ENCODE measurements around the gene TDRD7. TPM values are rescaled to one million over a fixed set of nuclear protein-coding genes. Genes with fewer than 3 reads are reported as not detected.

The TDRD7 gene
- total and polyA plus RNA-seq, 9 of the 15 experiments (the other 6 are each of a cell fraction or from before 2014, with no cell fraction given) = 2.2 to 7.7 (median 5.2) TPM

GRCh38 chr9:97406620-97407177, 5.2 kb upstream of the TDRD7 start:
- DNase-seq (ENCODE audit: extremely low read depth in 1 of 4, low spot score in 3 of 4) = no peak
- H3K9me3 ChIP-seq (replicated peaks; ENCODE audit: control insufficient read depth, insufficient read depth, low read depth, low read length) = peaks cover 10% of the 10 kb centered on the region
- H3K27ac ChIP-seq (ENCODE audit: extremely low read depth, low read depth, low read length) = no peak overlapping the region
- ATAC-seq = no peak
- H3K4me2 ChIP-seq (ENCODE audit: insufficient read depth, low read length) = no peak overlapping the region
- no peaks in the 10 kb centered on the region for H3K9me1 ChIP-seq (ENCODE audit: control insufficient read depth, insufficient read depth, low read length)
- intact Hi-C loops (cut with micrococcal nuclease) = no loop called here
- BruUV-seq (replicated peaks) = no TSS peak
- H3K79me2 ChIP-seq (ENCODE audit: control insufficient read depth, insufficient read depth, low read length) = no peaks in the 10 kb centered on the region
- no peaks in the 10 kb centered on the region; a peak in 1 of 5 replicates for H3K27me3 ChIP-seq (ENCODE audit: control insufficient read depth in 2 of 2, insufficient read depth in 2 of 2, low read length in 2 of 2)
- H2AFZ ChIP-seq (ENCODE audit: low read depth, low read length) = no peak overlapping the region
- H3K36me3 ChIP-seq (ENCODE audit: control insufficient read depth, insufficient read depth, low read length) = no peaks in the 10 kb centered on the region
- 0% methylated on average over 3 of the region's 3 CpGs for WGBS (ENCODE audit: insufficient coverage, low coverage, missing lambda C conversion rate)
- ChIA-PET CTCF (ENCODE audit: low intra/inter-chr PET ratio) (no interaction called here), POLR2A (interaction anchor here (0.6 kb wide), 2 partner anchors 257 to 1343 kb away, joined by 3 read pairs; no protein-coding TSS in a partner anchor)
- in situ Hi-C loops (cut with MboI) = no loop called here
- no peak overlapping the region for H3K4me3 ChIP-seq
- H4K20me1 ChIP-seq (replicated peaks; ENCODE audit: control insufficient read depth, insufficient read depth, low read length) = no peaks in the 10 kb centered on the region
- H3K4me1 ChIP-seq (replicated peaks in 1 of 2; ENCODE audit: control insufficient read depth in 2 of 2, insufficient read depth in 2 of 2, low read length in 2 of 2) = peaks cover 0 to 3% of the 10 kb centered on the region in 2 experiments; a peak in 1 of 5 replicates
- no peak overlapping the region for H3K9ac ChIP-seq (ENCODE audit: insufficient read depth in 1 of 2, low read depth in 2 of 2, low read length in 2 of 2)
- FAIRE-seq = no peak
- TF ChIP-seq ZNF316 (IDR thresholded peaks at IDR 0.05) = peak; percentile 56
- TF ChIP-seq MAFK (IDR thresholded peaks at IDR 0.05; ENCODE audit: low read length) = peak; percentile 12; the same call in 1 of the 2 replicates
- TF ChIP-seq MBD1 (CRISPR knock-in tag; IDR thresholded peaks at IDR 0.05) = no peak
- TF ChIP-seq TFAP4 (CRISPR knock-in tag; IDR thresholded peaks at IDR 0.05; ENCODE audit: borderline replicate concordance) = no peak
- no peak for TF ChIP-seq PREB (CRISPR knock-in tag; IDR thresholded peaks at IDR 0.05)
- TF ChIP-seq ERF (CRISPR knock-in tag; IDR thresholded peaks at IDR 0.05) = no peak
- TF ChIP-seq POLR2AphosphoS2 (IDR thresholded peaks at IDR 0.05; ENCODE audit: low read length) = no peak
- TF ChIP-seq C11orf30 (IDR thresholded peaks at IDR 0.05; ENCODE audit: low read depth) = peak; percentile 29; the same call in 1 of the 2 replicates
- no peak for TF ChIP-seq ZNF398 (CRISPR knock-in tag; IDR thresholded peaks at IDR 0.05)
- TF ChIP-seq XRCC3 (IDR thresholded peaks at IDR 0.05) = no peak
- TF ChIP-seq CCNT2 (IDR thresholded peaks at IDR 0.05; ENCODE audit: borderline replicate concordance, extremely low read depth, insufficient read length, low read depth, low read length) = no peak
- no peak for TF ChIP-seq ZBTB12 (CRISPR knock-in tag; IDR thresholded peaks at IDR 0.05)
- TF ChIP-seq HMG20B (CRISPR knock-in tag; IDR thresholded peaks at IDR 0.05) = no peak
- no peak for TF ChIP-seq ZNF324 (CRISPR knock-in tag; IDR thresholded peaks at IDR 0.05)
- no peak for TF ChIP-seq MEF2D (tag; conservative IDR thresholded peaks at IDR 0.05; ENCODE audit: low read depth)
- no peak for TF ChIP-seq ZNF124 (CRISPR knock-in tag; IDR thresholded peaks at IDR 0.05)
- TF ChIP-seq CREM (IDR thresholded peaks at IDR 0.05; ENCODE audit: low read depth) = no peak

Data from K562 (cell line).